Lung (tissue), 12 donors: Measurements from ENCODE around the gene IGSF3. TPM values are rescaled to one million over a fixed set of nuclear protein-coding genes. Genes with fewer than 3 reads are reported as not detected.
A peak's percentile ranks its signal among the peaks of the same experiment; 100 is the strongest.

Source experiments
- ATAC-seq: fragments of 200-7000 bp; cut with Tn5 transposase; one replicate; pipeline ENCODE4 v1.9.1; 2020; ENCODE audit warnings: moderate number of reproducible peaks; ENCODE audit not compliant: insufficient read depth, low FRiP score
- DNase-seq, 3 donors: peaks; one replicate each; pipeline ENCODE4 v3.0.0-alpha.2; 2013 to 2017
- H3K27ac ChIP-seq, 2 donors: one replicate each; pipeline ENCODE4 v1.5.1; 2013; ENCODE audit warnings: mild to moderate bottlenecking in 2 of 2, moderate library complexity in 2 of 2, control low read depth in 1 of 2, inconsistent platforms in 1 of 2, low read depth in 1 of 2, low read length in 1 of 2
- H3K27me3 ChIP-seq, 3 donors: one replicate each; pipeline ENCODE4 v1.5.1; 2013; ENCODE audit warnings: low read length in 2 of 3; ENCODE audit not compliant: control insufficient read depth in 3 of 3, insufficient read depth in 3 of 3
- H3K36me3 ChIP-seq, 4 donors: one replicate each; pipeline ENCODE4 v1.5.1; 2013; ENCODE audit warnings: low read length in 4 of 4, mild to moderate bottlenecking in 1 of 4, moderate library complexity in 1 of 4; ENCODE audit not compliant: control insufficient read depth in 4 of 4, insufficient read depth in 4 of 4
- H3K4me1 ChIP-seq, 5 donors: one replicate each; pipeline ENCODE4 v1.5.1; 2013; ENCODE audit warnings: low read length in 5 of 5, mild to moderate bottlenecking in 2 of 5, moderate library complexity in 1 of 5; ENCODE audit not compliant: control insufficient read depth in 5 of 5, insufficient read depth in 5 of 5
- H3K4me3 ChIP-seq: one replicate; pipeline ENCODE4 v1.5.1; 2013; ENCODE audit warnings: mild to moderate bottlenecking, control low read depth, moderate library complexity
- H3K9ac ChIP-seq, 2 donors: one replicate each; pipeline ENCODE4 v1.5.1; 2013; ENCODE audit warnings: low read length in 2 of 2, control low read depth in 1 of 2; ENCODE audit not compliant: insufficient read depth in 1 of 2
- H3K9me3 ChIP-seq, 4 donors: one replicate each; pipeline ENCODE4 v1.5.1; 2013; ENCODE audit warnings: low read length in 3 of 4, mild to moderate bottlenecking in 1 of 4, moderate library complexity in 1 of 4; ENCODE audit not compliant: control insufficient read depth in 4 of 4, insufficient read depth in 3 of 4
- whole genome bisulfite sequencing, 2 donors: extraction: QIAGEN DNeasy Blood & Tissue Kit; methylation state at CpG; one replicate each; pipeline ENCODE4 v1.1.7; 2013; 5-methylcytosine and 5-hydroxymethylcytosine counted together
- polyA plus RNA-seq, 2 donors: library from polyadenylated mRNA; stranded (reverse); fragments of 200-250 nt; gene quantifications; one replicate each; pipeline ENCODE4 v1.2.1, GENCODE V29; 2013
- total RNA-seq, 2 donors: library from RNA; depleted of rRNA in 1 of 2; stranded (reverse); fragments of >200 nt in 1 of 2; gene quantifications; one replicate each; pipeline ENCODE4 v1.2.1, GENCODE V29; 2014 to 2021
- TF ChIP-seq, protein P1 (sequence below): IDR thresholded peaks from 2 replicates; pipeline ENCODE4 v1.5.1; 2012; ENCODE audit warnings: mild to moderate bottlenecking; ENCODE audit errors: control extremely low read depth, extremely low read depth
- donor health status: control.
- donor health status: control.
- donor health status: Bipolar disorder and iron deficiency.
- donor health status: healthy.
- donor health status: DM: yes; HTN: yes; CAD: no.

The IGSF3 gene
- total and polyA plus RNA-seq, 4 donors: 6.3 to 48.5 (median 13.3) TPM

DNA sequence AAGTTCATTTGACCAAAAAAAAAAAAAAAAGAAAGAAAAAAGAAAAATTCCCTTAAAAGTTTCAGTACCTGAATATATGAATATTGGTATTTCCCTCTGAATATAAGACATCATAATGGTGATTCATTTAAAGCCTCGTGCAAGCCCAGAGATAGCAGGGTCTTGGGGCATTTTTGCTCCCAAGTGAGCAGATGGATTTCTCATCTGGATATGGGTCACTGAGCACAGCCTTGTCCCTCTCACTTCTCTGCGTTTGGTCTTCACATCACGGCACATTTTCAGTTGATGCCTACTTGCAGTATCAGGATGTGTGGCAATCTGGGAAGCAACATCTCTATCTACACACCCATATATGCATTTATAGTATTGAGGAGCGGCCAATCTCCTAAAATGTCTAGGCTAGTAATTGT, 109.4 kb downstream of the IGSF3 start:
- DNase-seq: no peak
- no peaks in the 10 kb centered on the region for H3K36me3 ChIP-seq
- H3K27ac ChIP-seq: no peak overlapping the region
- ATAC-seq: no peak
- peaks cover 0 to 5% (median 0%) of the 10 kb centered on the region in 5 donors for H3K4me1 ChIP-seq
- H3K27me3 ChIP-seq: no peaks in the 10 kb centered on the region
- no peak overlapping the region for H3K4me3 ChIP-seq
- TF ChIP-seq, protein P1, sequence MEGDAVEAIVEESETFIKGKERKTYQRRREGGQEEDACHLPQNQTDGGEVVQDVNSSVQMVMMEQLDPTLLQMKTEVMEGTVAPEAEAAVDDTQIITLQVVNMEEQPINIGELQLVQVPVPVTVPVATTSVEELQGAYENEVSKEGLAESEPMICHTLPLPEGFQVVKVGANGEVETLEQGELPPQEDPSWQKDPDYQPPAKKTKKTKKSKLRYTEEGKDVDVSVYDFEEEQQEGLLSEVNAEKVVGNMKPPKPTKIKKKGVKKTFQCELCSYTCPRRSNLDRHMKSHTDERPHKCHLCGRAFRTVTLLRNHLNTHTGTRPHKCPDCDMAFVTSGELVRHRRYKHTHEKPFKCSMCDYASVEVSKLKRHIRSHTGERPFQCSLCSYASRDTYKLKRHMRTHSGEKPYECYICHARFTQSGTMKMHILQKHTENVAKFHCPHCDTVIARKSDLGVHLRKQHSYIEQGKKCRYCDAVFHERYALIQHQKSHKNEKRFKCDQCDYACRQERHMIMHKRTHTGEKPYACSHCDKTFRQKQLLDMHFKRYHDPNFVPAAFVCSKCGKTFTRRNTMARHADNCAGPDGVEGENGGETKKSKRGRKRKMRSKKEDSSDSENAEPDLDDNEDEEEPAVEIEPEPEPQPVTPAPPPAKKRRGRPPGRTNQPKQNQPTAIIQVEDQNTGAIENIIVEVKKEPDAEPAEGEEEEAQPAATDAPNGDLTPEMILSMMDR: no peak
- 50 to 78% methylated on average over 4 of the region's 4 CpGs for WGBS, 2 donors
- no peak overlapping the region for H3K9ac ChIP-seq
- no peaks in the 10 kb centered on the region for H3K9me3 ChIP-seq

- Histone ChIP-seq H3K27me3 (no peaks in the 10 kb centered on the region), H3K4me3 (no peak overlapping the region), H3K27ac (no peak overlapping the region), H3K9ac (no peak overlapping the region), H3K4me1 (peaks cover 0 to 5% (median 0%) of the 10 kb centered on the region in 5 donors), H3K9me3 (no peaks in the 10 kb centered on the region), H3K36me3 (no peaks in the 10 kb centered on the region)
- DNase-seq (no peak), ATAC-seq (no peak)
- WGBS, 2 donors: 73 to 84% methylated on average over 4 of the region's 4 CpGs
- TF ChIP-seq, protein P1: no peak
Observed at GRCh38 chr1:116557323-116557878, 110.1 kb downstream of the IGSF3 start.

DNA sequence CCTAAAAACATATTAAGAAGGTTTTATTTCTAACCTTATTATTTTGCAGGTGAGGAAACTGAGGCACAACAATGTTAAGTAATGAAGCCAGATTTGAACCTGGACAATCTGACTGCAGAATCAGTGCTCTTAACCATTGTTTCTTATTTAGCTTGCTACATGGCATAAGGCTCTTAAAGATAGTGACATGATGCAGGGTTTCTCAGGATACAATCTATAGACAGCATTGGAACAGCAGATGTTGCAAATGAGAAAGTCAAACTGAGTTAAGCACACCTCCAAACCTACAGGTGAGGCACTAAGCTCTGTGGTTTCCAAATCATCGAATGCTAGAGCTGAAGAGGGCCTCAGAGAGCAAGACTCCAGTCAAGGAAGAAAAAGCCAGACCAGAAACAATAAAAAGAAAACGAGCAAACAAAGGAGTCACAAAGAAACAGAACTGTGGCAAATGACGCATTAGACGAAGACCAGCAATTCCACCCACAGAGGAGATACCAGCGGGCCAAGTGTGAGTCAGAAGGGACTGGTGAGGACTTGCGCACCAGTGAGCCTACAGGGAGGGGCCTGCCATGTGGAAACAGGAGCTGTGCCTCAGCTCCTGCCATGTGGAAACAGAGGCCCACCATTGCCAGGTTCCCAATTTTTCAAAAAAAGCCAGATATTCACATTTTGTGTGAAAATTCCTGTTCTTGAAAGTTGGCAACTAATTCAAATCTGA, 111.1 kb downstream of the IGSF3 start:
- no peak overlapping the region for H3K4me3 ChIP-seq
- DNase-seq: no peak
- peaks cover 0 to 9% (median 0%) of the 10 kb centered on the region in 5 donors for H3K4me1 ChIP-seq
- H3K27ac ChIP-seq: peak overlapping the region; percentile 21 to 67
- WGBS, 2 donors: 69 to 75% methylated on average over 6 of the region's 6 CpGs
- no peak overlapping the region for H3K9ac ChIP-seq
- no peaks in the 10 kb centered on the region for H3K9me3 ChIP-seq
- H3K36me3 ChIP-seq: no peaks in the 10 kb centered on the region
- ATAC-seq: peak; percentile 77
- TF ChIP-seq, protein P1: no peak
- H3K27me3 ChIP-seq: no peaks in the 10 kb centered on the region
